KOPT-K1 (cell line): ENCODE measurements around the gene ADNP2.

Experiments
- H3K27ac ChIP-seq: fragments of 200-600 bp; sonication (generic); 2 replicates; pipeline ENCODE4 v1.5.1; 2016; ENCODE audit warnings: antibody characterized with exemption, mild to moderate bottlenecking, low read depth, low read length; ENCODE audit not compliant: poor library complexity, severe bottlenecking
- H3K36me3 ChIP-seq: fragments of 200-600 bp; sonication (generic); 2 replicates; pipeline ENCODE4 v1.5.1; 2017; ENCODE audit warnings: antibody characterized with exemption, mild to moderate bottlenecking, low read length, moderate library complexity; ENCODE audit not compliant: insufficient read depth
- H3K9me3 ChIP-seq: fragments of 200-600 bp; sonication (generic); 2 replicates; pipeline ENCODE4 v1.5.1; 2017; ENCODE audit warnings: antibody characterized with exemption, low read length, mild to moderate bottlenecking; ENCODE audit not compliant: insufficient read depth, poor library complexity, severe bottlenecking

Gene ADNP2

DNA sequence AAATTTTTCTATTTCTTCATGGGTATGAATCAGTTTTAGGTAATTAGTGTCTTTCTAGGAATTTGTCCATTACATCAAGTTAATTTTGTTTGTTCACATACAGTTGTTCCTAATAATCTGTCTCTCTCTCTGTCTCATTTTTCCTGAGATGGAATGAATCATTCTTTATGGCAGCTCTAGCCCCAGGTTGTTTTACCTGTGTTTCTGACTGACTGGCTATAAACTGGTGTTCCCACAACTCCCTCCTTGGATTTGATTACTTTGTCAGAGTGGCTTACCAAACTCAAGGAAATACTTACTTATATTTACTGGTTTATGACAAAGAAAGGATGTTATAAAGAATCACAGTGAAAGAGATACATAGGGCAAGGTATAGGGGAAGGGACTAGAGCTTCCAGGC, 15.1 kb downstream of the ADNP2 start:
- H3K9me3 ChIP-seq: peaks cover 4% of the 10 kb centered on the region
- no peak overlapping the region for H3K27ac ChIP-seq
- peaks cover 62% of the 10 kb centered on the region for H3K36me3 ChIP-seq

DNA sequence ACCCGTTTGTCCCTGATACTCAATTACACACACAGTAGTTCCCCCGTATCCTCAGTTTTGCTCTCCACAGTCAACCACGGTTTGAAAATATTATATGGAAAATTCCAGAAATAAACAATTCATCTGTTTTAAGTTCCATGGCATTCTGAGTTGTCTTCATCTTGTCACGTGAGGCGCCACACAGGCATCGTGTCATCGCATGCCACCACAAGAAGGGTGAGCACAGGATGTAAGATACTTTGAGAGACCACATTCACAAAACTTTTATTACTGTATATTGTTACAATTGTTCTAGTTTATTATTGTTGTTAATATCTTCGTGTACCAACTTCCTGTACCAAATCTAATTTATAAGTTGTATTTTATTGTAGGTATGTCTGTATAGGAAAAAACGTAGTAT, 17.7 kb downstream of the ADNP2 start:
- H3K27ac ChIP-seq: no peak overlapping the region
- H3K36me3 ChIP-seq: peaks cover 44% of the 10 kb centered on the region
- H3K9me3 ChIP-seq: peaks cover 4% of the 10 kb centered on the region

DNA sequence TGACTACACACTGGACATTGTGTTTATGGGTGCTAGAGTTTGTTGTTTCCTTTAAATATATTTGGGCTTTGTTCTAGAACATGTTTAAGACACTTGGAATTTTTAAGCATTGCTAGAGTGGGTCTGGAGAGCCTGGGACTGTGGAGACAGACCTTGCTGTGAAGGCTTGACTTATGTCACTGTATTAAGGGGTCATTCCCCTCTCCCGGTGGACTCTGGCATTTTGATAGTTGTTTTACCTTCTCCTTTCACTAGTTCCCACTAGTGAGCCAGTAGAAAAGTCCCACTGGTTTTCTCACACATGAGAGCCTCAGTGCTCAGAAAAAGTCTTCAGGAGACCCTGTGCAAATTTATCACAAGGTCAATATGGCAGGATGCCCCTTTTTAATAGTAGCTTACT, 18.6 kb downstream of the ADNP2 start:
- peaks cover 4% of the 10 kb centered on the region for H3K9me3 ChIP-seq
- no peak overlapping the region for H3K27ac ChIP-seq
- H3K36me3 ChIP-seq: peaks cover 45% of the 10 kb centered on the region

DNA sequence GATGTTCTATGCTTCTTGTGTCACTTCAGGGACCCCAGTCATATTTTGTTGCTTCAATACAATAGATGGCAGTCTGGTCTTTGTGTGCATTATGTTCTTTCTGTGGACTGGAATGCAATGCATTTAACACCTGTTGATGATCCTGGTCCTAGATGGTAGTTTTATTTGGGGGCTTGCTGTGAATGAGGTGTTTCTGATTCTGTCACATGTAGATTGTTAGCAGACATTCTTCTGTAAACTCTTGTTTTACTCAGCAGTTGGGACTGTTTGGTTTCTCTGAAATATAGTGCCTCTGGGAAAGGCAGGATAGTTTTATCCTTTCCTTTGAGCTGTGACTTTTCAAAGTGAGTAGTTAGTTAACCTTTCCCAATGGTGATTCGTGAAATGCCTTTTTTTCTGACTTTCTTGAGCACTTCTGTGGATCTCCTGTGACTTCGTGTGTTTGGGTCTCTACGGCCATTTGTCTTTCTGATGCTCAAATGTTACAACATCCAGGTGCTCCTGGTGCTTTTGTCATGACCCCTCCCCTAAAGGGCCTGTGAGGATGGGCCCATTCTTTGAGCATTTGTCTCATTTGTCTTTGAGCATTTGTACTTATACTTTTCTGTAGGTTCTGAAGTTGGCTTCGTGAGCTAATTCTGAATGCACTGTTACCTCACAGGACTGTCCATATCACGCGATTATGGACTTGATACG, 20.8 kb downstream of the ADNP2 start:
- peaks cover 54% of the 10 kb centered on the region for H3K36me3 ChIP-seq
- H3K9me3 ChIP-seq: no peaks in the 10 kb centered on the region
- H3K27ac ChIP-seq: no peak overlapping the region

GRCh38 chr18:80130555-80130954, 21.5 kb downstream of the ADNP2 start:
- Histone ChIP-seq H3K36me3 (peaks cover 61% of the 10 kb centered on the region), H3K9me3 (no peaks in the 10 kb centered on the region), H3K27ac (no peak overlapping the region)

- Histone ChIP-seq H3K27ac (no peak overlapping the region), H3K9me3 (no peaks in the 10 kb centered on the region), H3K36me3 (peaks cover 69% of the 10 kb centered on the region)
Observed at GRCh38 chr18:80132180-80132812, 23.2 kb downstream of the ADNP2 start.

DNA sequence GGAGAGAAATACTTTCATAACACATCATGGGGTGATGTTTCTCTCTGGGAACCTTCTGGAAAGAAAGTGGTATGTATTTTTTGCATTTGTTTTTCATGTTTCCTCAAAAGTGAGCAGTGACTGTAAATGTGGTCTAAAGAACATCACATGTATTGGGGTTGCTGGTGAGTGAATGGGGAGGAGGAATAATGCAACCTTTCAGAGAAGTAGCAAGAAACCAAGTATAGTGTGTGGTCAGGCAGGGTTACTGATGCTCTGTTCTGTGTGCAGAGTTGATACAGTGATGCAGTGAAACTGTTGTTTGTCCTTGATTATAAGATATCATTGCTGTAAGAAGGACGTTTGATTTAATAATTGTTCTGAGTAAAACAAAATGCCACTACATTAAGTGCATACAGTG, 24.1 kb downstream of the ADNP2 start:
- Histone ChIP-seq H3K9me3 (no peaks in the 10 kb centered on the region), H3K36me3 (peaks cover 71% of the 10 kb centered on the region), H3K27ac (no peak overlapping the region)

GRCh38 chr18:80135136-80135535, 26.1 kb downstream of the ADNP2 start:
- H3K36me3 ChIP-seq: peaks cover 90% of the 10 kb centered on the region
- no peaks in the 10 kb centered on the region for H3K9me3 ChIP-seq
- no peak overlapping the region for H3K27ac ChIP-seq

DNA sequence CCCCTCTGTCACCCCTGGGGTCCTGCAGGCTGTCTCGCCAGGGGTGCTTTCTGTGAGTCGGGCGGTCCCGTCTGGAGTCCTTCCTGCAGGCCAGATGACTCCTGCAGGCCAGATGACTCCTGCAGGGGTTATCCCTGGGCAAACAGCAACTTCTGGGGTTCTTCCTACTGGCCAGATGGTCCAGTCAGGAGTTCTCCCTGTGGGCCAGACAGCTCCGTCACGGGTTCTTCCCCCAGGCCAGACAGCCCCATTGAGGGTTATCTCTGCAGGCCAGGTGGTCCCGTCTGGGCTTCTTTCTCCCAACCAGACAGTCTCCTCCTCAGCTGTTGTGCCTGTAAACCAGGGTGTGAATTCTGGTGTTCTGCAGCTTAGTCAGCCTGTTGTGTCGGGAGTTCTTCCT, 27.6 kb downstream of the ADNP2 start:
- Histone ChIP-seq H3K36me3 (peaks cover 90% of the 10 kb centered on the region), H3K9me3 (no peaks in the 10 kb centered on the region), H3K27ac (no peak overlapping the region)

- no peak overlapping the region for H3K27ac ChIP-seq
- H3K9me3 ChIP-seq: no peaks in the 10 kb centered on the region
- peaks cover 88% of the 10 kb centered on the region for H3K36me3 ChIP-seq
Observed at GRCh38 chr18:80137137-80137536, 28.1 kb downstream of the ADNP2 start.

- Histone ChIP-seq H3K9me3 (no peaks in the 10 kb centered on the region), H3K27ac (no peak overlapping the region), H3K36me3 (peaks cover 84% of the 10 kb centered on the region)
Observed at GRCh38 chr18:80137976-80138375, 28.9 kb downstream of the ADNP2 start.

DNA sequence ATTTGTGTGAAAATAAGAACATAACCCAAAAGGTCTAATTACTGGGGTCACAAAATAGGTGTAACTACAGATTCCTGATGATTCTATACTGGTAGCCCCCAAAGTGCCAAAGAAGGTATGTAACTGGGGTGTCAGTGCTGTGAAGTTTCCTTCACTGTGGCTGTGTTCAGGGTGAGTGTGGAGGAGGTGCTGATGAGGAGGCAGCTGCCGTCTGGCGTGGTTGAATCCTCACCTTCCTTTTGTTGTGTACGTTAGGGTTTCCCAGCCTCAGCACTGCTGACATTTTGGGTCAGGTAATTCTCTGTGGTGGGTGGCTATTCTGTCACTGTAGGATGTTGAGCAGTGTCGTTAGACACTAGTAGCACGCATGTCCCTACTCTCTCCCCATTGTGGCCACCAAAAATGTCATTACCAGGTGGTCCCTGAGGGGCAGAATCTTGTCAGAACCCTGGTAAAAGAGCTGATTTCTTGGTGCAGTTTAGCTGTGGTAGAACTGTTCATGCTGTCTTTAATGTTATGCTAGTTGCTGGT, 31.5 kb downstream of the ADNP2 start:
- H3K36me3 ChIP-seq: peaks cover 59% of the 10 kb centered on the region
- no peaks in the 10 kb centered on the region for H3K9me3 ChIP-seq
- H3K27ac ChIP-seq: no peak overlapping the region

DNA sequence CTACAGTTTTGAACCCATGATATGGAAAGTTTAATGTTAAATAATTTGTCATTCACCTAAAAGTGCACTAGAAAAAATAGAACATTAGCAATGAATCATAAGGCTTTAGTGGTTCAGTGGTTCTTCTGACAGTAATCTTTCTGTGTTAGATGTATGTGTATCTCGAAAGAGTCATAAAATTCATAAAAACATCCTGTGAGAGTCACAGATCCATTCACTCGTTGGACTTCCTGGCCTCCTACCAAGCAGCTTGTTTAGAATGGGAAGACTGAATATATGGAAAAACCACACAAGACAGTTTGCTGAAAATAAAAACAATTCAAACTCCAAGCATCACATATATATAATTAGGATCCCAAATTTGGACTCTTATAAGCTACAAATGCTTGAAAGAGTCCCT, 34.8 kb downstream of the ADNP2 start:
- Histone ChIP-seq H3K9me3 (no peaks in the 10 kb centered on the region), H3K36me3 (peaks cover 43% of the 10 kb centered on the region), H3K27ac (no peak overlapping the region)

GRCh38 chr18:80145196-80145804, 36.2 kb downstream of the ADNP2 start:
- Histone ChIP-seq H3K9me3 (no peaks in the 10 kb centered on the region), H3K27ac (no peak overlapping the region), H3K36me3 (peaks cover 35% of the 10 kb centered on the region)

DNA sequence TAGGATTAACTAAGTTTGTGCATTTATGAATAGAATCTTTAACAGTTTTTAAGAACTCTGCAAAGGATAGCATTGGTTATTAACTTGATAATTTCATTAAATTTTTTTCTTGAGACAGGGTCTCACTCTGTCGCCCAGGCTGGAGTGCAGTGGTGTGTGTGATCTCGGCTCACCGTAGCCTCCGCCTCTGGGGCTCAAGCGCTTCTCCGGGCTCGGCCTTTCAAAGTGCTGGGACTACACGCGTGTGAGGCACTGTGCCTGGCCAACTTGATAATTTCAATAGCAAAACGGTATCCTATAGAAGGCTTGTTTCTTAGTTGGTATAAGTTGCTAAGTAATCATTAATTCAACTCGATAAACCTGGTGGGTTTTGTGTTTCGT, 38.0 kb downstream of the ADNP2 start:
- Histone ChIP-seq H3K36me3 (peaks cover 28% of the 10 kb centered on the region), H3K9me3 (no peaks in the 10 kb centered on the region), H3K27ac (no peak overlapping the region)
